K562 (cell line): ENCODE measurements around the gene SNX20. TPM values are rescaled to one million over a fixed set of nuclear protein-coding genes. Genes with fewer than 3 reads are reported as not detected.

Experiments used
- ATAC-seq: fragments of 200-7000 bp; cut with Tn5 transposase; 3 replicates; pipeline ENCODE4 v1.9.1; 2020; ENCODE audit warnings: moderate library complexity
- BruUV-seq: library from RNA; stranded (reverse); fragments of 400-500 nt; replicated peaks from 2 replicates; lab custom pipeline; 2021; lab: Mats Ljungman, UMichigan
- CTCF ChIA-PET: fragments of 300-600 bp; formaldehyde crosslinking; extraction: SDS; loops from one replicate; lab custom pipeline; 2021; ENCODE audit warnings: low intra/inter-chr PET ratio; lab: Yijun Ruan, JAX
- POLR2A ChIA-PET: fragments of 300-600, 350-650 bp; sonication (Branson Sonifier 250); formaldehyde crosslinking; extraction: SDS; loops from one replicate; lab custom pipeline; 2021; ENCODE audit warnings: antibody characterized with exemption, inconsistent platforms; lab: Yijun Ruan, JAX
- DNase-seq, 4 experiments: peaks; one replicate each; pipeline versions ENCODE4 v3.0.0 to v3.0.0-alpha.2; 2011 to 2018; ENCODE audit warnings: low spot score in 3 of 4, mixed read lengths in 3 of 4; ENCODE audit errors: extremely low read depth in 1 of 4
- FAIRE-seq: peaks from 2 replicates; lab custom pipeline; 2011; peaks lifted over from hg19 to GRCh38; lab: Jason Lieb, UNC
- H2AFZ ChIP-seq: 2 replicates; pipeline ENCODE4 v1.6.0; 2011; ENCODE audit warnings: low read depth, low read length, control low read depth, inconsistent platforms
- H3K27ac ChIP-seq: fragments of 200-600 bp; 3 replicates; pipeline ENCODE4 v1.8.0; 2011; ENCODE audit warnings: low read depth, mild to moderate bottlenecking, control low read depth, inconsistent platforms, low read length, moderate library complexity, mixed read lengths; ENCODE audit errors: extremely low read depth
- H3K27me3 ChIP-seq, 2 experiments: fragments of 300-600 bp in 1 of 2; 2 replicates in 1 of 2; 3 replicates in 1 of 2; pipeline versions ENCODE4 v1.6.0 to v1.8.0; 2011; ENCODE audit warnings: inconsistent platforms in 2 of 2, low read length in 2 of 2, mild to moderate bottlenecking in 1 of 2, mixed read lengths in 1 of 2, moderate library complexity in 1 of 2; ENCODE audit not compliant: control insufficient read depth in 2 of 2, insufficient read depth in 2 of 2
- H3K36me3 ChIP-seq: fragments of 300-600 bp; 3 replicates; pipeline ENCODE4 v1.8.0; 2011; ENCODE audit warnings: mild to moderate bottlenecking, low read length, inconsistent platforms; ENCODE audit not compliant: control insufficient read depth, insufficient read depth
- H3K4me1 ChIP-seq, 2 experiments: fragments of 200-600 bp in 1 of 2; replicated peaks in 1 of 2; 2 replicates in 1 of 2; 3 replicates in 1 of 2; pipeline versions ENCODE4 v1.5.1 to v1.8.0; 2011; ENCODE audit warnings: inconsistent platforms in 2 of 2, low read length in 2 of 2, mild to moderate bottlenecking in 1 of 2, mixed read lengths in 1 of 2, moderate library complexity in 1 of 2; ENCODE audit not compliant: control insufficient read depth in 2 of 2, insufficient read depth in 2 of 2
- H3K4me2 ChIP-seq: 2 replicates; pipeline ENCODE4 v1.6.1; 2011; ENCODE audit warnings: low read length, control low read depth, inconsistent platforms, mixed read lengths; ENCODE audit not compliant: insufficient read depth
- H3K4me3 ChIP-seq: fragments of 200-600 bp; sonication (generic), shearing (Covaris generic); 2 replicates; pipeline ENCODE4 v1.5.1; 2016; ENCODE audit warnings: control low read depth, inconsistent platforms
- H3K79me2 ChIP-seq: fragments of 200-600 bp; 3 replicates; pipeline ENCODE4 v1.8.0; 2011; ENCODE audit warnings: low read length, inconsistent platforms; ENCODE audit not compliant: control insufficient read depth, insufficient read depth
- H3K9ac ChIP-seq, 2 experiments: 2 replicates each; pipeline versions ENCODE4 v1.6.0 to v1.6.1; 2011; ENCODE audit warnings: low read depth in 2 of 2, low read length in 2 of 2, control low read depth in 1 of 2, inconsistent platforms in 1 of 2, mild to moderate bottlenecking in 1 of 2, mixed read lengths in 1 of 2; ENCODE audit not compliant: insufficient read depth in 1 of 2
- H3K9me1 ChIP-seq: one replicate; pipeline ENCODE4 v1.6.0; 2011; ENCODE audit warnings: inconsistent platforms, mild to moderate bottlenecking, low read length, moderate library complexity; ENCODE audit not compliant: control insufficient read depth, insufficient read depth
- H3K9me3 ChIP-seq: replicated peaks from 2 replicates; pipeline ENCODE4 v1.5.1; 2011; ENCODE audit warnings: low read depth, low read length, inconsistent platforms; ENCODE audit not compliant: control insufficient read depth, insufficient read depth
- H4K20me1 ChIP-seq: replicated peaks from 2 replicates; pipeline ENCODE4 v1.6.1; 2011; ENCODE audit warnings: low read length, inconsistent platforms, mixed read lengths; ENCODE audit not compliant: control insufficient read depth, insufficient read depth
- ADNP ChIP-seq: fragments of 200-800 bp; sonication (Bioruptor generic); IDR thresholded peaks from 2 replicates; pipeline ENCODE4 v1.6.1; 2016; ENCODE audit warnings: missing genetic modification characterization, missing compliant biosample characterization
- ARNT ChIP-seq, 2 experiments: fragments of 450-650 bp; IDR thresholded peaks; 2 replicates each; pipeline ENCODE4 v1.6.1; 2016; ENCODE audit warnings: mild to moderate bottlenecking in 1 of 2
- DEAF1 ChIP-seq: fragments of 450-650 bp; formaldehyde crosslinking; IDR thresholded peaks from 2 replicates; pipeline ENCODE4 v1.4.0; 2020; ENCODE audit warnings: mild to moderate bottlenecking, moderate library complexity
- GTF2E2 ChIP-seq: fragments of 200-800 bp; sonication (Bioruptor generic); IDR thresholded peaks from 2 replicates; pipeline ENCODE4 v1.6.1; 2016; ENCODE audit warnings: missing genetic modification characterization, missing compliant biosample characterization
- HDAC3 ChIP-seq: fragments of 450-650 bp; IDR thresholded peaks from 2 replicates; pipeline ENCODE4 v1.6.1; 2018; ENCODE audit warnings: borderline replicate concordance, mild to moderate bottlenecking, moderate library complexity; ENCODE audit not compliant: partially characterized antibody
- LCOR ChIP-seq: sonication (generic); formaldehyde crosslinking; IDR thresholded peaks from 2 replicates; pipeline ENCODE4 v1.8.0; 2022; ENCODE audit warnings: mild to moderate bottlenecking, missing genetic modification reagents
- MYBL2 ChIP-seq, 2 experiments: fragments of 450-650 bp in 1 of 2; sonication (generic) in 1 of 2; formaldehyde crosslinking in 1 of 2; IDR thresholded peaks; 2 replicates each; pipeline versions ENCODE4 v1.6.1 to v1.8.1; 2017 to 2022; ENCODE audit warnings: borderline replicate concordance in 1 of 2, inconsistent platforms in 1 of 2, low read depth in 1 of 2, mild to moderate bottlenecking in 1 of 2, missing genetic modification reagents in 1 of 2, moderate library complexity in 1 of 2
- SREBF1 ChIP-seq: fragments of 150-350 bp; IDR thresholded peaks from 2 replicates; pipeline ENCODE4 v1.6.1; 2014; ENCODE audit warnings: antibody characterized with exemption, low read depth, low read length, borderline replicate concordance
- SRF ChIP-seq, 2 experiments: fragments of 250-450, 450-650 bp in 1 of 2; sonication (Bioruptor Pico) in 1 of 2; sonication (generic) in 1 of 2; formaldehyde crosslinking; IDR thresholded peaks; 2 replicates each; pipeline versions ENCODE4 v1.5.0 to v1.5.1; 2020 to 2022; ENCODE audit warnings: mild to moderate bottlenecking in 1 of 2, missing genetic modification reagents in 1 of 2
- TCF7 ChIP-seq: sonication (generic); IDR thresholded peaks from 2 replicates; pipeline ENCODE4 v1.6.1; 2016; ENCODE audit warnings: antibody characterized with exemption, borderline replicate concordance
- XRCC4 ChIP-seq: IDR thresholded peaks from one replicate; pipeline ENCODE4 v1.6.1; 2011; ENCODE audit not compliant: insufficient read depth, insufficient read length; ENCODE audit errors: extremely low read depth
- ZFP30 ChIP-seq: fragments of 250-450 bp; sonication (Bioruptor Pico); IDR thresholded peaks from 2 replicates; pipeline ENCODE4 v1.8.0; 2022; ENCODE audit warnings: moderate library complexity, mild to moderate bottlenecking, inconsistent platforms, borderline replicate concordance
- ZKSCAN8 ChIP-seq: fragments of 200-800 bp; sonication (Bioruptor generic); IDR thresholded peaks from 2 replicates; pipeline ENCODE4 v1.6.1; 2016; ENCODE audit warnings: missing genetic modification characterization, missing compliant biosample characterization
- ZNF277 ChIP-seq: fragments of 250-450 bp; sonication (Bioruptor Pico); IDR thresholded peaks from 2 replicates; pipeline ENCODE4 v1.8.0; 2022; ENCODE audit warnings: inconsistent platforms, mild to moderate bottlenecking, moderate library complexity, borderline replicate concordance
- WGBS: fragments of 100-300 bp; shearing (Covaris generic); methylation state at CpG from one replicate; pipeline ENCODE4 v1.1.6; 2016; ENCODE audit warnings: low coverage, mixed read lengths; ENCODE audit not compliant: insufficient coverage; ENCODE audit errors: missing lambda C conversion rate; 5-methylcytosine and 5-hydroxymethylcytosine counted together
- in situ Hi-C: fragments of 300-500 bp; cut with MboI; formaldehyde crosslinking; loops from 4 replicates; pipeline ENCODE4 v1.15.0; 2018; ENCODE audit warnings: inconsistent platforms, mixed read lengths
- intact Hi-C: fragments of 100-400 bp; cut with micrococcal nuclease; formaldehyde crosslinking; loops from 2 replicates; pipeline ENCODE4 v1.14.2; 2022
- polyA plus RNA-seq, 8 experiments: library from polyadenylated mRNA; depleted of rRNA in 4 of 8; stranded (reverse) in 5 of 8; unstranded in 3 of 8; fragments of >200 nt; fragmentation: Nextera tagmentation in 2 of 8; fragmentation: Illumina TruSeq in 1 of 8; extraction: Ambion mirVana in 2 of 8; extraction: Trizol in 1 of 8; gene quantifications; 2 replicates each; pipeline versions ENCODE4 v1.2.1 to v1.2.3, GENCODE V29; 2011 to 2014; ENCODE audit warnings: inconsistent platforms in 1 of 8, missing spikeins in 1 of 8
- total RNA-seq, 7 experiments: library from RNA; depleted of rRNA in 6 of 7; stranded (reverse); fragments of >200 nt in 6 of 7; fragmentation: Illumina TruSeq in 2 of 7; extraction: Trizol in 2 of 7; gene quantifications; 2 replicates each; pipeline versions ENCODE4 v1.2.1 to v1.2.3, GENCODE V29; 2011 to 2021; ENCODE audit warnings: low replicate concordance in 1 of 7

SNX20 gene
- total and polyA plus RNA-seq, 9 of the 15 experiments (the other 6 are each of a cell fraction or from before 2014, with no cell fraction given) = 0.04 to 0.07 TPM; not detected in 7

GRCh38 chr16:50653633-50654519 is 27.2 kb downstream of the SNX20 start (continued):
- TF ChIP-seq ADNP (tag) = 0 out of 2 replicates have a peak, but pooled peaks have one; percentile 32
- no peak for TF ChIP-seq ARNT (IDR thresholded peaks at IDR 0.05)
- TF ChIP-seq, all 486 proteins: peak for 2

- H3K9ac ChIP-seq = no peak overlapping the region
- 1% methylated on average over 14 of the region's 14 CpGs for whole genome bisulfite sequencing
- no peak for DNase-seq
- ATAC-seq = no peak
- peaks cover 3% of the 10 kb centered on the region; the same call in 1 of the 2 replicates for H3K9me3 ChIP-seq
- no peak for FAIRE-seq
- no peaks in the 10 kb centered on the region for H3K79me2 ChIP-seq
- ChIA-PET CTCF (no interaction called here), POLR2A (no interaction called here)
- intact Hi-C loops (no loop called here), in situ Hi-C loops (no loop called here)
- H3K36me3 ChIP-seq = no peaks in the 10 kb centered on the region
- H2AFZ ChIP-seq = no peak overlapping the region
- peaks cover 3% of the 10 kb centered on the region for H3K9me1 ChIP-seq
- no peaks in the 10 kb centered on the region for H3K4me1 ChIP-seq
- H4K20me1 ChIP-seq = 0 out of 2 replicates have a peak, but pooled peaks cover 3% of the 10 kb centered on the region
- no peak overlapping the region for H3K27ac ChIP-seq
- H3K4me3 ChIP-seq = no peak overlapping the region
- no peak overlapping the region for H3K4me2 ChIP-seq
- BruUV-seq = no TSS peak
- H3K27me3 ChIP-seq = peaks cover 0 to 12% of the 10 kb centered on the region in 2 experiments; a peak in 1 of 5 replicates
- TF ChIP-seq SREBF1 (no peak), XRCC4 (no peak), ZKSCAN8 (CRISPR knock-in tag) (no peak), ADNP (tag) (no peak), ZNF277 (CRISPR knock-in tag) (no peak), HDAC3 (no peak), SRF (CRISPR knock-in tag; IDR thresholded peaks at IDR 0.05) (no peak), MYBL2 (IDR thresholded peaks at IDR 0.05; ENCODE audit: low read depth) (no peak), MYBL2 (CRISPR knock-in tag; IDR thresholded peaks at IDR 0.05; ENCODE audit: borderline replicate concordance) (no peak), ZFP30 (no peak), GTF2E2 (tag) (no peak), TCF7 (no peak), LCOR (CRISPR knock-in tag) (no peak), DEAF1 (no peak)
Observed at GRCh38 chr16:50652836-50653425, 28.2 kb downstream of the SNX20 start.
